HCT116 (cell line): ENCODE data around the gene C1orf167.

Source experiments
- CTCF ChIP-seq, 3 experiments: fragments of 200-600 bp in 1 of 3; sonication (generic) in 1 of 3; IDR thresholded peaks in 2 of 3; conservative IDR thresholded peaks in 1 of 3; 2 replicates each; pipeline ENCODE4 v1.5.1; 2012 to 2017; ENCODE audit warnings: low read depth in 2 of 3, low read length in 2 of 3, antibody characterized with exemption in 1 of 3, borderline replicate concordance in 1 of 3, control low read depth in 1 of 3, mild to moderate bottlenecking in 1 of 3, mixed read lengths in 1 of 3, mixed run types in 1 of 3, moderate library complexity in 1 of 3; ENCODE audit not compliant: insufficient read depth in 1 of 3
- EZH2phosphoT487 ChIP-seq: fragments of 200-600 bp; IDR thresholded peaks from 2 replicates; pipeline ENCODE4 v1.6.1; 2018; ENCODE audit warnings: antibody characterized with exemption, borderline replicate concordance
- POLR2AphosphoS5 ChIP-seq: IDR thresholded peaks from 2 replicates; pipeline ENCODE4 v1.6.1; 2011; ENCODE audit warnings: mild to moderate bottlenecking, low read depth, low read length, moderate library complexity

GRCh38 chr1:11722538-11722937 lies 39.5 kb upstream of the C1orf167 start:
- TF ChIP-seq POLR2AphosphoS5: no peak
- no peak for TF ChIP-seq EZH2phosphoT487
- no peak for TF ChIP-seq CTCF (IDR thresholded peaks at IDR 0.05 in 2 of 3, conservative IDR thresholded peaks at IDR 0.05 in 1 of 3; ENCODE audit: borderline replicate concordance in 1 of 3, insufficient read depth in 1 of 3, low read depth in 2 of 3, low read length in 2 of 3)
